CD4-positive, alpha-beta T cell treated with Interleukin-6 at 100 ng/mL for 8 hours (primary cell): ENCODE results near the gene FBXO42.
"Not testable (repeated sequence)": the region's sequence is repeated elsewhere in the genome, so short reads cannot be mapped to it uniquely, and the experiment has no call there.

ENCODE experiments used
- DNase-seq: peaks from one replicate; pipeline ENCODE4 v3.0.0-alpha.2; 2020; ENCODE audit warnings: mixed read lengths, low spot score

Gene FBXO42

GRCh38 chr1:16242556-16243214 lies 109.6 kb downstream of the FBXO42 start:
- DNase-seq, result no peak

- DNase-seq, result no peak
Measured at GRCh38 chr1:16241221-16241708, 111.0 kb downstream of the FBXO42 start.

DNA sequence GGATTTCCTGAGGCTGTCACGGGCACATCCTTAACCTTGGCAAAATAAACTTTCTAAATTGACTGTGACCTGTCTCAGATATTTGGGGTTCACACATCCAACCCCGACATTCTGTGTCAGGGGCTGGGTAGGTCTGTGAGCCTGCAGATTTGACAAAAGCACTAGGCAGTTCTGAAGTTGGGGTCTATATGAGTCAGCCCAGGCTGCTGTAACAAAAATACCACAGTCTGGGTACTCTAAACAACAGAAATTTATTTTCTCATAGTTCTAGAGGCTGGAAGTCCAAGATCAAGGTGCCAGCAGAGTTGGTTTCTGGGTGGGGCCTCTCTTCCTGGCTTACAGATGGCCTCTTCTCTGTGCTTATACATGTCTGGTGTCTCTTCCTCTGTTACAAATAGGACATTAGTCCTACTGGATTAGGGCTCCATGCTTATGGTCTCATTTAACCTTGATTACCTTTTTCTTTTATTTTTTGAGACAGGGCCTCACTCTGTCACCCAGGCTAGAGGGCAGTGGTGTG lies 112.2 kb downstream of the FBXO42 start:
- no peak for DNase-seq

DNA sequence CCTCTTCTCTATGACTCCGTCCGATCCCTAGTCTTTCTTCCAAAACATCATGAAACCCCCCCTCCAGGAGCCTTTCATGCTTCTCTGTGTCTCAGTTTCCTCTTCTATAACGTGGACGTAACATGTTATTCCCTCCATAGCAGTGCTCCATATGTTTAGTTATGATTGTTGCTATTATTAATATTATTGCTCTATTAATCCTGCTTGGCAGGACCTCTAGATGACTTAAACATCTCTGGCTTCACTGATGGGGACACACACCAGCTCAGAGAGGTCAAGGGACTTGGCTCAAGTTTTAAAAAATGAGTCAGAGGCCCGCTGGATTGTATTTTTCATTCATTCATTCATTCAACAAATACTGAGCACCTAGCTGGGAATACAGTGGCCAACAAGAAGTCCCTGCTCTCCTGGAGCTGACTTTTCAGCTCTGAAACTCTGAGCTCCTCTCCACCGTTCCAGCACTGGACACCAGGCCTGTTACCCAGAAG lies 114.9 kb downstream of the FBXO42 start:
- DNase-seq, result no peak

DNA sequence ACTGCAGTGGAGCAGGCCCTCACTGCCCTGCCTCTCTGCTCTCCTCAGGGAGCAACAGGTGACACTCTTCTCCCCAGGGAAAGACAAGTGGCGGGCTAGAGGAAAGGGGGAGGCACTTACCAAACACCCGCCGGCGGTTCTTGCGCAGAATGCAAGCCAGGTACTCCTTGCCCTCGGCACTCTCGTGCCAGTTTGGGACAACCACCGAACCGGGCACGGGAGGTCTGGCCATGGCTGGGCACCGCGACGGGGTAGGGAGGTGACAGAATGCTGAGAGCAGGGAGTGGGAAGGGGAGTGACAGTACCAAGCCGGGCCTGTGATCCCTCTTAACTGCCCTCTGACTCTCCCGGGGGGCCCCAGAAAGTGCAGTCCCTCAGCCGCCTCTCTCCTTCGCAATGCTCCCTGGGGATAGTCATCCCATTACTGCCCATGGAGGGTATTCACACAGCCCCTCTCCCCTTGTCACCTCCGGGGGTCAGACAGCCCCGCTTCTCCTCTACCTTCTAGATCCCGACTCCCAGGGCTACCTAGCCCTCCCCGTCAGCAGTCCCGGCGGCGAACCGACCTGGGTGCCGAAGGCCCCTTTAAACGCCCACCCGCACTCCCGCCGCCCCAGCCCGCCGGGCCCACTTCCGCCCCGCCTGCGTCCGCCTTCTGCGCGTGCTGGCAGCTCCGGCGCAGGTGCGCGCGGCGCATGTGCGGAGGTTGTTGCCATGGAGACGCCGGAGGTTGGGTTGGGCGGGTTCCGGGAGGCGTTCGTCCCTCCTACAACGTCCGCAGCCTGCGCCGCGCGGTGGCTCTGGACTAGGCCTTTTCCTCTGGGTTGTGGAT lies 115.6 kb downstream of the FBXO42 start, which contains the start of gene CPLANE2:
Gene CPLANE2 (minus strand): TSS at position 673 of the 832 bp plus-strand sequence. CDS start 441 bp downstream, at position 232.
- peak; percentile 96 for DNase-seq

DNA sequence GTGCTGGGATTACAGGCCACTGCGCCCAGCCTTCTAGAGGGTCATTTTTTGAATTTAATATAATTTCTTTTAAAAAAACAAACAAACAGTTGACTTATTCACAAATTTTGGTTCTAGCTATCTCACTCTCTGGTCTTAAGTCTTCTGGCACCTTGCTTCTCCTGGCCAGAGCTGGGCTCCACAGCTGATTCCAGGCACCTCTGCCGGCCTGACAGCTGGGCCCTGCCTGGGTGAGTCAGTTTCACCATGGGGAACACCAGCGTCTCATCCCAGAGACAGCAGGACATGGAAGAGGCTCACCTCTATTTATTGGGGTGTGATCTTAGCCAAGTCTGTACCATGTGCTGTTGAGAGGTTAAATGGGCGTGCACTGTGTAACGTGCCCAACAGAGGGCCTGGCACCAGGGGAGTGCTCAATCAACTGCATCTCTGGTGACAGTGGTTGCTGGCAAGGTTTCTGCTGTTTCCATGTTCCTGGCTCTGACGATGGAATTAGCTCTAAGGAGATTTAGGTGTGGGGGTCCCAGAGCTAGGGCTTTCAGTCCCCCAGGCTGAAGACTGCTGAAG lies 116.3 kb downstream of the FBXO42 start:
- DNase-seq, result peak; percentile 56

DNA sequence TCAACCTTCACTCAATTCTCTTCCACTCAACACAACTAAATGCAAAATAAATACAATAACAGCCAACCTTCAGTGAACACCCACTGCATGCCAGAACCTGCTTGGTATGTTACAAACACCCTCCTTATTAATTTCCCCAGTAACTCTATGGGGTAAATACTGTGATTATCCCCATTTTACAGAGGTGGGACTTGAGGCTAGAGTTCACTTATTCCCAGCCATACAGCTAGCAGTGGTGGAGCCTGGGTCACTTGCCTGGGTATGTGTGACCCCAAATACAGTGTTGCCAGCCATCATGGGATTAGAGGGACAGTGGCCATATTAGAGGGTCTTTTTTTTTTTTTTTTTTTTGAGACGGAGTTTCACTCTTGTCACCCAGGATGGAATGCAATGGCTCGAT lies 116.9 kb downstream of the FBXO42 start:
- no peak for DNase-seq

GRCh38 chr1:16233431-16233830 lies 118.8 kb downstream of the FBXO42 start:
- no peak for DNase-seq

DNA sequence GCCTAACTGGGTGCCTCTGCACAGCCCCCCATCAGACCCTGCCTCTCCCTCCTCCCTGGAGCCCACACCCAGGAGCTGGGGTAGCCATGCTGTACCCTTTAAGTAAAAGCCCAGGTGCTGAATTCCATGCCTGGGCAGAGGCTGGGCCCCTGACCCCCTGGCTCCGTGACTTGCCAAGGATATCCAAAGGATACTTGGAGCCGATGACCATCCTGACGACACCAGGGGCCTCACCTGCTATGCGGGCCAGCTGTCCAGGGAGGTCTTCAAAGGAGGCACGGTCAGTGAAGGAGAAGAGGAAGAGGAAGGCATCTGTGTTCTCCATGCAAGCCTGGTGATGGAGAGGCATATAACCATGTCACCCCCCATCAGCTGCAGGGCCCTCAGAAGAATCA lies 120.0 kb downstream of the FBXO42 start:
- no peak for DNase-seq

DNA sequence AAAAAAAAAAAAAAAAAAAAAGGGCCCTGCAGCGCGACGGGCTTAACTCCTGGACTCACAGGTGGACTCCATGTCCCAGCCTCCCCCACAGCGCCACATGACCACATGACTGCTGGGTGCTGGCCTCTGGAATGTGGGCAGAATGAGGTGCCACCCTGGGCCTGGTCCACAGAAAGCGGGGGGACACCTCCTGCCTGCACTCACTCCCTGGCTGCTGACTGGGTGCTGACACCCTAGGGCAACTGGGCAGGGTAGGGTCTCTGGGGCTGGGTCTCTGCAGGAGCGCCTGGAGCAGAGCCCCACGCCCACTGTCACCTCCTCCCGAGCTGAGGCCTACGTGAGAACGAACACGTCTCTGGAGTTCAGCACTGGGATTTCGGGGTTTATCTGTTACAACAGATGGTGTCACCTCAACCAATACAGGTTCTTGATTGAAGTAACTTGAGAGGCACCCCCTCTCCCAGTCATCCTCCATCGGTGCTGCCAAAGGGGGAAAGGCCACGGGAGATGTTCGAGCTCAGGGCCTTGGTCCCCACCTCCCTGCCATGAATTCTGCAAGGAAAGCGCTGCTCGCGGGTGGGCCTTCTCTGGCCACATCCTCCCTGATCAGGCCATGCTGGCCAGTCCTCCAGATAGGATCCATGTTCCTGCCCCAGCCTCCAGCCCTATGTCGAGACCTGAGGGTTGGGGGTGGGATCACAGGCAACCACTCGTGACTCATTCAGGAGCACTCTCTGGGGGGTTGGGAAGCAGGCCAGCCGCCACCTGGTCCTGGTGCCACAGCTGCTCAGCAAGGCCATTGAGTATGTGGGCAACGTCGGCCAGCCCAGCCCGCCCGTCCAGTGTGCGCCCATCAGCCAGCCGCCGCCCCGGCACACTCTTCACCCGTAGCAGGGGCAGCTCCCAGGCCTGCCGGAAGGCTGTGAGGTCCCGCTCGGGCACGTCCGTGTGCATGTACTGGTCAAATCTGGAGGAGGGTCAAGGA lies 120.7 kb downstream of the FBXO42 start:
- no peak for DNase-seq

- DNase-seq, result no peak
Measured at GRCh38 chr1:16230744-16231143, 121.5 kb downstream of the FBXO42 start.

DNA sequence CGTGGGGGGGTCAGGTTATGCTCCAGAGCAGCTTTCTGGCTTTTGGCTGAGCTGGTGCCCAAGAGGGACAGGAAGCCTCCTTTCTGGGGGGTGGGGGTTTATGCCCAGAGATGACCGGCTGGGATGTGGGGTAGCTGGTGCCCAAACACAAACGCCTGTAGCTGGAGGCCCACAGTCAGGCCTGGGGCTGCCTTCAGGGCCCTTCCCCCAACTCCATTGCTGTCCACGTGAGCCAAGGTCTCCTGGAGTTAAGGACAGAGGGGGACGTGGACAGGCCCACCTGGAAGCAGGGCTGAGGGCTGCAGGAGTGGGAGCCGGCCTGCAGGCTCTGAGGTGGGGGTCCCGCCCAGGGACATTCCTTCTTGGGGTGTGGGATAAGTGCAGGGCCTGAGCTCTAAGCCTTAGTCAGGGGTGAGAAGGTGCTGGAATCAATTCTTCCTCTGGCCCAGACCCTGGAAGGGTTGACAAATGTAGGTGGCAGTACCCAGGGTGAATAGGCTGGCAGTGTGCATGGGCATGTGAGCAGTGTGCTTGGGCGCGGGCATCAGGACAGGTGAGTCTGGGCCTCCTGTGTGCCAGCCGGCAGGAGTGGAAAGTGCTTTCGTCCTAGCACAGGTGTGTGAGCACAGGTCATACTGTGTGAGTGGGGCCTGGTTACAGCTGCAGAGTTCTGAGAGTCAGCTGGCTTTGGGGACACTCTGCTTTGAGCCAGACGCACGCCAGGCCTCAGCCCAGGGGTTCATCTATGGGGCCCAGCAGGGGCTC lies 122.1 kb downstream of the FBXO42 start:
- DNase-seq, result no peak

DNA sequence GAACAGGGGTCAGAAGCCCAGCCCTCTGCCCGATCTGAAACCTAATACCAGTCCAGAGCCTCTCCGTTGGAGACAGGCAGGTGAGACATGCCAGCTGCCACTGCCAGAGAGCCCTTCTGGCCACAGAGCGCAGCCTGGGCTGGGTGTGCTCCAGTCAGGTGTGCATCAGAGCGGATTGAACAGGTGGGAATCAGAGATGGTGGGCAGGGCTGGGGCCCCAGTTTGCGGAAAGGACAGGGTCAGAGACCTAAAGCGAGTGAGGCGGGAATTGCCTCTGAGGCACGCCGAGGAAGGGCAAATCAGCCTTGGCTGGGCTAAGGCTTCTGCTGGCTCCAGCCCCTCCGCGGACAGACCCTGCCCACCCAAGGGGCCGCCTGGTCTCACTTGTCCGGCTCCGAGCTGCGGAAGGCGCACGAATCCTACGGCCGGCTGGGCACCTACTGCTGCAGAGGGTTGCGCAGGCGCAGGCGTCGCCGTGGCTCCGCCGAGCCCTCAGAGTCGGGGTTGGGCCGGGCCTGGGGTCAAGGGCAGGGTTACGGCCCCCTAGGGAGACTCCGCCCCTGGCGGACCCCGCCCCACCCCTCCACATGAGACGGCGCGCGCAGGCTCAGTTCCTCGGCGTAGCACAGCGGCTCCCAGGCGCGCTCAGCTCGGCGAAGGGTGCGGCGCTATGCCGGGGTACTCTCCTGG lies 125.6 kb downstream of the FBXO42 start:
- no peak for DNase-seq

GRCh38 chr1:16226129-16226489 lies 126.2 kb downstream of the FBXO42 start:
- no peak for DNase-seq

DNA sequence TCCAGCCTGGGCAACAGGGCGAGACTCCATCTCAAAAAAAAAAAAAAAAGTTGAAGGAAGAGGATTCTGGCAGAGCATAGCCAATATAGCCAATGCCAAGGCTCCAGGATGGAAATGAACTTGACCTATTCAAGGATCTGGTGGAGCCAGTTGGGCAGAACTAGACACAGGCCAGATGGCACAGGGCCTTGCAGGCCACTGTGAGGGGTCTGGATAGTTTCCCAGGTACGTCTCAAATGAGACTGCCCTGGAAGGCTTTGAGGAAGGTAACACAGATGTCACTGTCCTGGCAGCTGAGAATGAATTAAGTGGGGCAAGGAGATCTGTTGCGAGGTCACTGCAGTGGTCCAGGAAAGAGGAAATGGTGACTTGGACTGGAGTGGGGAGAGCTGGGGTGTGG lies 127.8 kb downstream of the FBXO42 start:
- no peak for DNase-seq

DNA sequence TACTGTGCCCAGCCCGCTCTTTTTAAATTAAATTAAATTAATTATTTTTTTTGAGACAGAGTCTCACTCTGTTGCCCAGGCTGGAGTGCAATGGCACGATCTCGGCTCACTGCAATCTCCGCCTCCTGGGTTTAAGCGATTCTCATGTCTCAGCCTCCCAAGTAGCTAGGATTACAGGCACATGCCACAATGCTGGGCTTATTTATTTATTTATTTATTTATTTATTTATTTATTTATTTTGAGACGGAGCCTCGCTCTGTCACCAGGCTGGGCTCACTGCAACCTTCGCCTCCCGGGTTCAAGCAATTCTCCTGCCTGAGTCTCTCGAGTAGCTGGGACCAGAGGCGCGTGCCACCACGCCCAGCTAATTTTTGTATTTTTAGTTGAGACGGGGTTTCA lies 129.6 kb downstream of the FBXO42 start:
- not testable (repeated sequence) for DNase-seq

DNA sequence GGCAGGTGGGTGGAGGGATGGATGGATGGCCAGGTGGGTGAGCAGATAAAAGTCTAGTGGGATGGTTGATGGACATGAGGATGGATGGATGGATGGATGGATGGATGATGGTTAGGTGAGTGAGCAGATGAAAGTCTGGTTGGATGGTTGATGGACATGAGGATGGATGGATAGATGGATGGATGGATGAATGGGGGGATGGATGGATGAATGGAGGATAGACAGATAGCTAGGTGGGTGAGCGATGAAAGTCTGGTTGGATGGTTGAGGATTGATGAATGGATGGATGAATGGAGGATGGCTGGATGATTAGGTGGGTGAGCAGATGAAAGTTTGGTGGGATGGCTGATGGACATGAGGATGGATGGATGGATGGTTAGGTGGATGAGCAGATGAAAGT lies 130.8 kb downstream of the FBXO42 start:
- no peak for DNase-seq

DNA sequence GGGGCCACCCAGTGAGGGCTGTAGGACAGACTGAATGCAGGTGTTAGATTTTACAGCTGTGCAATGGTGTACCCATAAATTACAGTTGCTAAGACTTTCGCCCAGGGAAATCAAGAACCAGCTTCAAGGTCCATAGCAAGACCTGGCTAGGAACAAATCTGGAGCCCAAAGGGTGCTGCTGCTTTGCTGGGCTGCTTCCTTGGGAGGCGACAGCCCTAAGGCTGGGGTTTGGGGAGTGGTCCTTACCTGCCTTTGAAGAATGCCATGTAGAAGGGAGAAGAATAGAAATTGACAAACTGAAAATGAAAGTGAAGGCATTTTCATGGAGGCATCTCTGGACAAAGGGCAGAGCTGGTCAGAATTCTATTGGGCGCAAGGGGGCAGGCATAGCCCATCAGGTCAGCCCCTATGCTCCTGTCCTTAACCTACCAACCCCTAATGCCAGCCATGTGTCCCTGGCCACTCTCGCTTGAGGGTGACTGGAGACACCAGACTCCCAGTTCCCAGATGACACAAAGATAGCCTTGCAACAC lies 132.2 kb downstream of the FBXO42 start:
- DNase-seq, result no peak

GRCh38 chr1:16218674-16219071 lies 133.6 kb downstream of the FBXO42 start:
- no peak for DNase-seq
